D721Med (cell line): ENCODE results near the gene ZNF680.

Source experiments
- DNase-seq: peaks from one replicate; pipeline ENCODE4 v3.0.0; 2011; ENCODE audit warnings: low spot score; ENCODE audit not compliant: insufficient read length
- FAIRE-seq: peaks from 2 replicates; lab custom pipeline; 2011; peaks lifted over from hg19 to GRCh38; lab: Jason Lieb, UNC
- TF ChIP-seq, protein P1 (sequence below): IDR thresholded peaks from 2 replicates; pipeline ENCODE4 v1.5.1; 2012; ENCODE audit warnings: mild to moderate bottlenecking, control low read depth; ENCODE audit not compliant: insufficient read depth; ENCODE audit errors: missing control alignments

ZNF680 gene

GRCh38 chr7:64562626-64563278 lies at the start of gene ZNF680:
Gene ZNF680, minus strand, starts transcription at chr7:64563071. Its CDS starts 117 bp downstream, at chr7:64562954.
- FAIRE-seq (no peak), DNase-seq (peak; percentile 69)
- TF ChIP-seq, protein P1, sequence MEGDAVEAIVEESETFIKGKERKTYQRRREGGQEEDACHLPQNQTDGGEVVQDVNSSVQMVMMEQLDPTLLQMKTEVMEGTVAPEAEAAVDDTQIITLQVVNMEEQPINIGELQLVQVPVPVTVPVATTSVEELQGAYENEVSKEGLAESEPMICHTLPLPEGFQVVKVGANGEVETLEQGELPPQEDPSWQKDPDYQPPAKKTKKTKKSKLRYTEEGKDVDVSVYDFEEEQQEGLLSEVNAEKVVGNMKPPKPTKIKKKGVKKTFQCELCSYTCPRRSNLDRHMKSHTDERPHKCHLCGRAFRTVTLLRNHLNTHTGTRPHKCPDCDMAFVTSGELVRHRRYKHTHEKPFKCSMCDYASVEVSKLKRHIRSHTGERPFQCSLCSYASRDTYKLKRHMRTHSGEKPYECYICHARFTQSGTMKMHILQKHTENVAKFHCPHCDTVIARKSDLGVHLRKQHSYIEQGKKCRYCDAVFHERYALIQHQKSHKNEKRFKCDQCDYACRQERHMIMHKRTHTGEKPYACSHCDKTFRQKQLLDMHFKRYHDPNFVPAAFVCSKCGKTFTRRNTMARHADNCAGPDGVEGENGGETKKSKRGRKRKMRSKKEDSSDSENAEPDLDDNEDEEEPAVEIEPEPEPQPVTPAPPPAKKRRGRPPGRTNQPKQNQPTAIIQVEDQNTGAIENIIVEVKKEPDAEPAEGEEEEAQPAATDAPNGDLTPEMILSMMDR = no peak

DNA sequence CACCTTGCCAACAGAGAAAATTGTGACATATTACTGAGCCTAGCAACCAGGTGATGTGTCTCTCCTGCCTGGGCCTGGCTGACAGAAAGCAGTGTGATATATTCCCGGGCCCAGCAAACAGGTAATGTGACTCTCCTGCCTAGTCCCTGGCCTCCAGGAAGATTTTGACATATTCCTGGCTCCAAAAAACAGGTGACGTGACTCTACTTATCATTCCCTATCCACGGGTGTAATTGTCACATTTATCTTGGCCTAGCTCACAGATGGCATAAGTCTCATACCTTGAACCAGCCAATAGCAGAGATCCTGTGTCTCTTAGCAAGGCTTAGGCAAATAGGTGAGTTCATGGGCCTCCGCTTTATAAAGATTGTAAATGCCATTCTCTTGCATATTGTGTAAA lies 49.6 kb upstream of the ZNF680 start:
- DNase-seq = no peak
- no peak for FAIRE-seq
- TF ChIP-seq, protein P1 = no peak

- DNase-seq = no peak
- TF ChIP-seq, protein P1 = no peak
- FAIRE-seq = no peak
These were observed 48.8 kb upstream of the ZNF680 start for GRCh38 chr7:64611717-64612116.

GRCh38 chr7:64610997-64611396 lies 48.1 kb upstream of the ZNF680 start:
- no peak for FAIRE-seq
- TF ChIP-seq, protein P1 = no peak
- no peak for DNase-seq

GRCh38 chr7:64608116-64608910 lies 45.4 kb upstream of the ZNF680 start:
- DNase-seq (no peak), FAIRE-seq (no peak)
- TF ChIP-seq, protein P1 = no peak

- TF ChIP-seq, protein P1 = no peak
- no peak for FAIRE-seq
- no peak for DNase-seq
These were observed 43.5 kb upstream of the ZNF680 start for GRCh38 chr7:64606385-64606784.

- TF ChIP-seq, protein P1 = no peak
- FAIRE-seq (no peak), DNase-seq (no peak)
These were observed 40.4 kb upstream of the ZNF680 start for GRCh38 chr7:64603271-64603670.
